Hepatocyte (in vitro differentiated cells): ENCODE results near the gene LPAR6.

Source experiments
- EZH2 ChIP-seq: fragments of 200-600 bp; sonication (generic); IDR thresholded peaks from 2 replicates; pipeline ENCODE4 v1.6.1; 2016; ENCODE audit warnings: antibody characterized with exemption, mild to moderate bottlenecking, borderline replicate concordance
- EZH2phosphoT487 ChIP-seq: fragments of 200-600 bp; sonication (generic); IDR thresholded peaks from one replicate; pipeline ENCODE4 v1.6.1; 2018; ENCODE audit warnings: antibody characterized with exemption, mild to moderate bottlenecking, low read depth, moderate library complexity; ENCODE audit not compliant: unreplicated experiment, severe bottlenecking
- TF ChIP-seq, protein P1 (sequence below): fragments of 200-600 bp; sonication (generic); IDR thresholded peaks from 2 replicates; pipeline ENCODE4 v1.5.1; 2016; ENCODE audit warnings: antibody characterized with exemption, mild to moderate bottlenecking; ENCODE audit not compliant: poor library complexity

DNA sequence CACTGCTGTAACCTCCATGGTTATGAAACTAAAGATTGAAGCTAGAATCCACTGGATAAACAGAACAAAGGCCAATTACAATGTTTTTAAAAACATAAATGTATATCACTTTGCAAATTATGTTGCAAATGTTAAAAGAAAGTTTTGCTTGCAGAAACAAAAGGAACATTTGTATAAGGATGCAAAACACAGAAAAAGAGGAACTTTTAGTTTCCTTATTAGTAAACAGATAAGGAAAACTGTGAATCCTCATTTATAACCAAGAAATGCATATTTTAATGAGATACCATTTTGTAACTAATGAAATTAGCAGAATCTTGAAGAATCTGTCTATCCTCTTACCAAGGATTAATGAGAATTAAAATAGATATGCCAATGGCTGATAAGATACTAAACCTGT, 32.3 kb downstream of the LPAR6 start:
- TF ChIP-seq, protein P1, sequence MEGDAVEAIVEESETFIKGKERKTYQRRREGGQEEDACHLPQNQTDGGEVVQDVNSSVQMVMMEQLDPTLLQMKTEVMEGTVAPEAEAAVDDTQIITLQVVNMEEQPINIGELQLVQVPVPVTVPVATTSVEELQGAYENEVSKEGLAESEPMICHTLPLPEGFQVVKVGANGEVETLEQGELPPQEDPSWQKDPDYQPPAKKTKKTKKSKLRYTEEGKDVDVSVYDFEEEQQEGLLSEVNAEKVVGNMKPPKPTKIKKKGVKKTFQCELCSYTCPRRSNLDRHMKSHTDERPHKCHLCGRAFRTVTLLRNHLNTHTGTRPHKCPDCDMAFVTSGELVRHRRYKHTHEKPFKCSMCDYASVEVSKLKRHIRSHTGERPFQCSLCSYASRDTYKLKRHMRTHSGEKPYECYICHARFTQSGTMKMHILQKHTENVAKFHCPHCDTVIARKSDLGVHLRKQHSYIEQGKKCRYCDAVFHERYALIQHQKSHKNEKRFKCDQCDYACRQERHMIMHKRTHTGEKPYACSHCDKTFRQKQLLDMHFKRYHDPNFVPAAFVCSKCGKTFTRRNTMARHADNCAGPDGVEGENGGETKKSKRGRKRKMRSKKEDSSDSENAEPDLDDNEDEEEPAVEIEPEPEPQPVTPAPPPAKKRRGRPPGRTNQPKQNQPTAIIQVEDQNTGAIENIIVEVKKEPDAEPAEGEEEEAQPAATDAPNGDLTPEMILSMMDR, result no peak
- TF ChIP-seq EZH2phosphoT487 (no peak), EZH2 (no peak)
